NB4 (cell line): ENCODE results near the gene BORCS6.

Source experiments
- CTCF ChIP-seq: IDR thresholded peaks from one replicate; pipeline ENCODE4 v1.5.1; 2012; ENCODE audit warnings: low read depth, low read length
- MYC ChIP-seq: IDR thresholded peaks from 2 replicates; pipeline ENCODE4 v1.6.1; 2011; ENCODE audit warnings: low read depth, low read length

GRCh38 chr17:8190506-8190905, 526 bp upstream of the BORCS6 start:
- TF ChIP-seq CTCF (no peak), MYC (no peak)
